Endothelial cell of umbilical vein (primary cell): ENCODE data around the gene PRX. TPM values are rescaled to one million over a fixed set of nuclear protein-coding genes. Genes with fewer than 3 reads are reported as not detected.

Experiments used
- BruUV-seq: library from RNA; stranded (reverse); fragments of 400-500 nt; replicated peaks from 2 replicates; lab custom pipeline; 2021; lab: Mats Ljungman, UMichigan
- CTCF ChIA-PET: fragments of 300-600, 350-600 bp; sonication (Branson Sonifier 250); formaldehyde crosslinking; loops from one replicate; lab custom pipeline; 2021; ENCODE audit warnings: antibody characterized with exemption, inconsistent platforms; lab: Charles Lee
- POLR2A ChIA-PET: fragments of 300-600, 350-600 bp; sonication (Branson Sonifier 250); formaldehyde crosslinking; loops from one replicate; lab custom pipeline; 2021; ENCODE audit warnings: antibody characterized with exemption, inconsistent platforms; lab: Charles Lee
- DNase-seq: peaks from one replicate; pipeline ENCODE4 v3.0.0-alpha.2; 2011; ENCODE audit warnings: low read depth, low spot score
- FAIRE-seq: peaks from 2 replicates; lab custom pipeline; 2011; peaks lifted over from hg19 to GRCh38; lab: Jason Lieb, UNC
- H2AFZ ChIP-seq: 2 replicates; pipeline ENCODE4 v1.6.0; 2012; ENCODE audit warnings: low read depth, low read length, control low read depth, inconsistent platforms
- H3K27ac ChIP-seq: 2 replicates; pipeline ENCODE4 v1.5.1; 2011; ENCODE audit warnings: low read depth, mild to moderate bottlenecking, control low read depth, low read length, moderate library complexity; ENCODE audit not compliant: insufficient read depth
- H3K27me3 ChIP-seq, 2 experiments: 2 replicates each; pipeline versions ENCODE4 v1.6.0 to v1.6.1; 2011; ENCODE audit warnings: low read length in 2 of 2, mixed read lengths in 1 of 2; ENCODE audit not compliant: control insufficient read depth in 2 of 2, insufficient read depth in 2 of 2
- H3K36me3 ChIP-seq, 2 experiments: 2 replicates in 1 of 2; 3 replicates in 1 of 2; pipeline ENCODE4 v1.5.1; 2011; ENCODE audit warnings: low read length in 2 of 2, mild to moderate bottlenecking in 1 of 2, moderate library complexity in 1 of 2; ENCODE audit not compliant: control insufficient read depth in 2 of 2, insufficient read depth in 2 of 2; ENCODE audit errors: extremely low read depth in 1 of 2
- H3K4me1 ChIP-seq: 3 replicates; pipeline ENCODE4 v1.5.1; 2011; ENCODE audit warnings: mild to moderate bottlenecking, low read length; ENCODE audit not compliant: control insufficient read depth, insufficient read depth; ENCODE audit errors: extremely low read depth
- H3K4me2 ChIP-seq: 2 replicates; pipeline ENCODE4 v1.6.1; 2011; ENCODE audit warnings: low read length, control low read depth, mixed read lengths; ENCODE audit not compliant: insufficient read depth
- H3K4me3 ChIP-seq, 3 experiments: fragments of 200-600 bp in 1 of 3; sonication (generic), shearing (Covaris generic) in 1 of 3; replicated peaks in 1 of 3; 2 replicates each; pipeline ENCODE4 v1.5.1; 2011 to 2016; ENCODE audit warnings: control low read depth in 3 of 3, low read length in 3 of 3, mild to moderate bottlenecking in 2 of 3, inconsistent platforms in 1 of 3, low read depth in 1 of 3, moderate library complexity in 1 of 3; ENCODE audit not compliant: insufficient read depth in 1 of 3
- H3K79me2 ChIP-seq: 2 replicates; pipeline ENCODE4 v1.6.0; 2012; ENCODE audit warnings: low read length, inconsistent platforms; ENCODE audit not compliant: control insufficient read depth, insufficient read depth
- H3K9ac ChIP-seq: replicated peaks from 2 replicates; pipeline ENCODE3; 2011; ENCODE audit warnings: low read length, control low read depth; ENCODE audit not compliant: insufficient read depth; ENCODE audit errors: extremely low read depth
- H3K9me1 ChIP-seq: replicated peaks from 3 replicates; pipeline ENCODE4 v1.6.0; 2011; ENCODE audit warnings: mild to moderate bottlenecking, low read length; ENCODE audit not compliant: control insufficient read depth, insufficient read depth; ENCODE audit errors: extremely low read depth
- H3K9me3 ChIP-seq: replicated peaks from 2 replicates; pipeline ENCODE4 v1.5.1; 2012; ENCODE audit warnings: low read length, inconsistent platforms; ENCODE audit not compliant: control insufficient read depth, insufficient read depth
- H4K20me1 ChIP-seq: replicated peaks from 2 replicates; pipeline ENCODE3; 2011; ENCODE audit warnings: mild to moderate bottlenecking, low read length; ENCODE audit not compliant: control insufficient read depth, insufficient read depth; ENCODE audit errors: extremely low read depth
- CTCF ChIP-seq, 2 donors: IDR thresholded peaks; 1 replicate in 1 of 2; 2 replicates in 1 of 2; pipeline ENCODE4 v1.5.1; 2011; ENCODE audit warnings: low read length in 2 of 2, mild to moderate bottlenecking in 2 of 2, moderate library complexity in 2 of 2, control low read depth in 1 of 2, inconsistent platforms in 1 of 2, low read depth in 1 of 2; ENCODE audit not compliant: insufficient read depth in 1 of 2; ENCODE audit errors: extremely low read depth in 1 of 2
- JUN ChIP-seq: IDR thresholded peaks from 2 replicates; pipeline ENCODE4 v1.6.1; 2011; ENCODE audit warnings: borderline replicate concordance, low read depth; ENCODE audit not compliant: insufficient read length, insufficient read depth
- MAX ChIP-seq: IDR thresholded peaks from 2 replicates; pipeline ENCODE4 v1.6.1; 2011; ENCODE audit not compliant: insufficient read depth, insufficient read length
- MYC ChIP-seq: IDR thresholded peaks from one replicate; pipeline ENCODE4 v1.6.1; 2011; ENCODE audit warnings: mild to moderate bottlenecking, low read depth, low read length
- dilution Hi-C: fragments of 300-500 bp; cut with MboI; formaldehyde crosslinking; loops from one replicate; pipeline ENCODE4 v1.15.0; 2019; ENCODE audit warnings: low sequenced_read_pairs; ENCODE audit not compliant: extremely low pct_ligation_motif_present
- intact Hi-C: fragments of 100-400 bp; cut with micrococcal nuclease; formaldehyde crosslinking; loops from one replicate; pipeline ENCODE4 v1.10.0; 2022
- polyA plus RNA-seq, 4 experiments: library from polyadenylated mRNA; depleted of rRNA in 3 of 4; stranded (reverse) in 3 of 4; unstranded in 1 of 4; fragments of >200 nt; gene quantifications; 2 replicates each; pipeline versions ENCODE4 v1.2.1 to v1.2.3, GENCODE V29; 2011 to 2012; ENCODE audit warnings: missing spikeins in 1 of 4
- total RNA-seq: library from RNA; stranded (reverse); gene quantifications from 2 replicates; pipeline ENCODE4 v1.2.3, GENCODE V29; 2021

PRX gene
- total and polyA plus RNA-seq, 2 donors (not counting 3 experiments of a cell fraction or from before 2014, with no cell fraction given), result 0.80 to 1.3 TPM

- H4K20me1 ChIP-seq, result no peaks in the 10 kb centered on the region
- peak overlapping the region; percentile 18 for H3K9ac ChIP-seq
- no peaks in the 10 kb centered on the region for H3K9me3 ChIP-seq
- DNase-seq (peak; percentile 90), FAIRE-seq (peak; percentile 89)
- peak overlapping the region; percentile 43 to 67 (median 47) for H3K4me3 ChIP-seq
- BruUV-seq, result no TSS peak
- H3K9me1 ChIP-seq, result no peaks in the 10 kb centered on the region
- ChIA-PET POLR2A (interaction anchor here (1.1 to 1.7 kb wide), 2 partner anchors 17 to 23 kb away, joined by 3 to 8 read pairs; partner anchors contain the start of gene SERTAD1), CTCF (interaction anchor here (0.7 to 2.7 kb wide), 5 partner anchors 14 to 62 kb away, joined by 3 to 23 read pairs (median 4); partner anchors contain the start of gene BLVRB)
- peak overlapping the region; percentile 92 for H2AFZ ChIP-seq
- peaks cover 2% of the 10 kb centered on the region for H3K4me1 ChIP-seq
- H3K27ac ChIP-seq, result no peak overlapping the region
- H3K27me3 ChIP-seq, result no peaks in the 10 kb centered on the region
- no peaks in the 10 kb centered on the region for H3K36me3 ChIP-seq
- TF ChIP-seq MAX, result no peak
- no peak for TF ChIP-seq JUN
- no peak for TF ChIP-seq MYC
- TF ChIP-seq CTCF (IDR thresholded peaks at IDR 0.05; ENCODE audit: extremely low read depth in 1 of 2, insufficient read depth in 1 of 2, low read depth in 1 of 2, low read length in 2 of 2), result no peak
- intact Hi-C loops (loop anchor here (1.0 to 5.0 kb wide), 4 partner anchors 18 to 311 kb away; partner anchors contain the start of genes C19orf47, PLD3 and ZNF780A), dilution Hi-C loops (no loop called here)
- H3K4me2 ChIP-seq, result peak overlapping the region; percentile 78
- no peaks in the 10 kb centered on the region for H3K79me2 ChIP-seq
These were observed 9.8 kb downstream of the PRX start for GRCh38 chr19:40403262-40403984.
